Bone marrow (tissue), 2 donors: ENCODE measurements around the gene CHRNB1.
"Not testable (repeated sequence)": the region's sequence is repeated elsewhere in the genome, so short reads cannot be mapped to it uniquely, and the experiment has no call there.

Experiments used
- DNase-seq, 2 donors: peaks; one replicate each; lab custom pipeline; 2025; lab: John Stamatoyannopoulos, UW

Gene CHRNB1

GRCh38 chr17:7467498-7467897 lies 22.6 kb downstream of the CHRNB1 start:
- no peak for DNase-seq

DNA sequence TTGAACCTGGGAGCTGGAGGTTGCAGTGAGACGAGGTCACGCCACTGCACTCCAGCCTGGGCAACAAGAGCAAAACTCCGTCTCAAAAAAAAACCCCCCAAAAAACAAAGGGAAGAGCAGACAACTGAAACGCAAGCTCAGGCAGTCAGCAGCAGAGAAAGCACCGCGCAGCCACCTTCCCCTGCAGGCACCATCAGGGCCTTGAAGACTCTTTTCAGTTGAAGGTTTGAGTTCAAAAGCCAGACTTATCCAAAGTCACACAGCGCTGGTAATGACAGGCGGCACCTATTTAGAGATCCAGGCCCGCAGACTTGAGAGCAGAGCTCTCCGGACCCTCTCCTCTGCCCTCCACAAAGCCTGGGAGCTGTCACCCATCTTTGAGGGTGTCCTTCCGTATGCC lies 23.4 kb downstream of the CHRNB1 start:
- no peak for DNase-seq

DNA sequence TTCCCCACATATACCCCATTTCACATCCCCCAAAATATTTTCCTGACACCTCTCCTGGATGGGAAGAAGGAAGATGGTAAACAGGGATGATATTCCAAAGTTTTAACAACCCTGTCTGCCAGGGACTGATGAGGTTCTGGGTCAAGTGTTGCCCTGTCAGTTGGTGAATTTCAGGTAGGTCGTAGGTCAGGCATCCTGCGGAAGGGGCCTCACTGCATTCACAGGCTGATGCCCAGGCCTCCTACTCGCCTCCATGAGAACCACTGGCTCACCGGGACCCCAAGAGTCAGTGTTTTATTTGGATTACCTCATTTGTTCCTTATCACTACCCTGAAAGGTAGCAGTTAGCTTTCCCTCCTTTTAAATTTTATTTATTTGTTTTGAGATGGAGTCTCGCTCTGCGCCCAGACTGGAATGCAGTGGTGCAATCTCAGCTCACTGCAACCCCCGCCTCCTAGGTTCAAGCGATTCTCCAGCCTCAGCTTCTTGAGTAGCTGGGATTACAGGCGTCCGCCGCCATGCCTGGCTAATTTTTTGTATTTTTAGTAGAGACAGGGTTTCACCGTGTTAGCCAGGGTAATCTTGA lies 24.0 kb downstream of the CHRNB1 start:
- no peak for DNase-seq

GRCh38 chr17:7469843-7470242 lies 25.0 kb downstream of the CHRNB1 start:
- not testable (repeated sequence) for DNase-seq

GRCh38 chr17:7470457-7470973 lies 25.7 kb downstream of the CHRNB1 start:
- DNase-seq: not testable (repeated sequence)

DNA sequence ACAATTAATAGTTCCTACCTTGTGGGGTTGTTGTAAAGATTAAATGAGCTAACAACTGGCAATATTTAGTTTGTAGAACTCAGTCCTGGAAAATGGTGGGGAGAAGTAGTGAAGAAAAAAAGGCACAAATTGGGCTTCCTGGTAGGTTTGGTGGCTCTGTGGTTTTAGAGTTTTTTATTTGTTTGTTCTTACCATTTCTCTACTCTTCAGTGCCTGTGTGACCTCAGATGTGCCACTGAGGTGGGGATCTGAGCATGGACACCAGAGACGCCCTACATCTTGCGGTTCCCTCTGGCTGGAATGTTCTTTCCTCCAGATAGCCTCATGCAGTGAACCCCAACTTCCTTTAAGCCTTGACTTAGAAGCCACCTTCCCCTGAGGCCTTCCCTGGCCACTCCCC lies 26.9 kb downstream of the CHRNB1 start:
- no peak for DNase-seq

DNA sequence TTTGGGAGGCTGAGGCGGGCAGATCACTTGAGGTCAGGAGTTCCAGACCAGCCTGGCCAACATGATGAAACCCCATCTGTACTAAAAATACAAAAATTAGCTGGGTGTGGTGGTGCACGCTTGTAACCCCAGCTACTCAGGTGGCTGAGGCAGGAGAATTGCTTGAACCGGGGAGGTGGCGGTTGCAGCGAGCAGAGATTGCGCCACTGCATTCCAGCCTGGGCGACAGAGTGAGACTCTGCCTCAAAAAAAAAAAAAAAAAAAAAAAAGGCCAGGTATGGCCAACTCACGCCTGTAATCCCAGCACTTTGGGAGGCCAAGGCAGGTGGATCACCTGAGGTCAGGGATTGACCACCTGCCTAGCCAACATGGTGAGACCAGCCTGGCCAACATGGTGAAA lies 29.9 kb downstream of the CHRNB1 start:
- DNase-seq: not testable (repeated sequence)

DNA sequence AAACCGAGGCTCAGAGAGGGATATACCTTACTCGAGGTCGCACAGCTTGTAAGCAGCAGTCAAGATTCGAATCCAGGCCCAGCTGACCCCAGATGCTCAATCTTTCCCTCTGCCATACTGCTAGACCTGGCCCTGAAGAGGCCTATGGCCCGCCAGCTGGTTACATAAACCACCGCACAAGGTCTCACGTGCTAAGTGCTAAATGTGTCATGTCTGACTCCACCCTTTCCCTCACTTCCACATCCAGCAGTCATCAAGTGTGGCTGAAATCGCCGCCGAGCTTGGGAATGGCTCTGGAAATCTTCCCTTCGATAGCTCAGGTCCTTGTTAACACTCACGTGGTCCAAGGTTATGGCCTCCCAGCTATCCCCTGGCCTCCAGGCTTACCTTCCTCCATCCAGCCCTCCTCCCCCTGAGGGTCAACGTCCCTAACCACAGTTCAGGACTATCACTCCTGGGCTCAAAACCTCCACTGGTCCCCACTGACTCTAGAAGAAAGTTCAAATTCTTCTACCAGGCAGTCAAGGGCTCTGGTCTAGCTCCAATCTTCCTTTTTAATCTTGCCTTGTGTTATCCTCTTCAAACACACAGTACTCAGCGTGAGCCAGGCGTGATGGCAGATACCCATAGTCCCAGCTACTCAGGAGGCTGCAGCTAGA lies 31.0 kb downstream of the CHRNB1 start:
- DNase-seq: no peak

- DNase-seq: no peak
Measured at GRCh38 chr17:7476494-7476893, 31.6 kb downstream of the CHRNB1 start.

DNA sequence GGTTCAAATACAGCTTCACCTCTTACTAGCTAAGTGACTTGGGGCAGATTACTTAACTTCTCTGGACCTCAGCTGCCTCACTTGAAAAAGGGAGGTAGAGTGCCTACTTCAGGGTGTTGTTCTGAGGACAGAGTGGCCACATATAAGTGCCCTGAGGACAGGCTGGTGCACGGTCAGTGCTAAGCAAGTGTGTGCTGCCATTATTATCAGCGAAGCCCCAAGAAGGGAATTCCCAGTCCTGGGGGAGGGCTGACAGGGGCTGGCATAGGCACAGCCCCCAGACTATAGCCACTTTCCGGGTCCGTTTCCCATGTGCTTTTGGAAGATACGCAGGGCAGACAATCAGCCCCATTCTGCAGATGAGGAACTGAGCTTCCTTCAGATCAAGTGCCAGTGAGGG lies 32.1 kb downstream of the CHRNB1 start:
- DNase-seq: no peak

DNA sequence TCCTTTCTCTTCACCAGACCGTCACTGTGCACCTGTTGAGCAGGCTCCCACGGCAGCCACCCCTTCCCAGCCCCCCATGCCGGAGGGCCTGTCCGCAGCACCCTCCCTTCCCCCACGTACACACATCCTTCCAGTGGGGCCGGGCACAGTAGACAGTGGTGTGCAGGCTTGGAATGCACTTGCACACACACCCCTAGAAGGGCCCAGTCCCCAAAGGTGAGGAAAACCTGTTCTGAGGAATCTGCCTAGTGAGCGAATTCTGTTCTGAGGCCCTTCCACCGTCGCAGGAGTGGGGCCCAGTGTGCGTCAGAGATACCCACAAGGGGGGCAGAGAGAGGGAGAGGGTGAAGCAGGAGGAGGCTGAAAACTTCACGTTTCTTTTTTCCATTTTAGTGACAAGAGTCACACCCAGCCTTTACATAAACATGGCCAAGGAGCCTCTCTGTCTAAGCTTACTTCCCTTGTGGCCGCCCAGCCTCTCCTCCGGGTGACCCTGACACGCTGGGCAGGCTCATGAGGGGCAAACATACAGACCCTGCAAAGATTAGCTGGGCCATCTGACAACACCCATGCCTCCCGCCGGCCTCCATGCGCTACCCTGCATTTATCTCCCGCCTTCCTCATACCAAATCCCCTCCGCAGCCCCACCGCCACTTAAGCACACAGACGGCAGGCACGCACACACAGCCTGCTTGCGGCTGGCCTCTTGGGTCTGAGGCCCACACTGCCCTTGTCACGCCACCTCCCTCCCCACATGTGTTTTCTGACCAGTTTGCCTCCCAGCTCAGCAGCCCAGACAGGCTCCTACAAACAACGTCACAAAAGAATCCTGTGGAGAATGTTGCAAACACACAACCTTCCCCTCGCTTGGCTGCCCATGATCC lies 32.8 kb downstream of the CHRNB1 start:
- DNase-seq: no peak

DNA sequence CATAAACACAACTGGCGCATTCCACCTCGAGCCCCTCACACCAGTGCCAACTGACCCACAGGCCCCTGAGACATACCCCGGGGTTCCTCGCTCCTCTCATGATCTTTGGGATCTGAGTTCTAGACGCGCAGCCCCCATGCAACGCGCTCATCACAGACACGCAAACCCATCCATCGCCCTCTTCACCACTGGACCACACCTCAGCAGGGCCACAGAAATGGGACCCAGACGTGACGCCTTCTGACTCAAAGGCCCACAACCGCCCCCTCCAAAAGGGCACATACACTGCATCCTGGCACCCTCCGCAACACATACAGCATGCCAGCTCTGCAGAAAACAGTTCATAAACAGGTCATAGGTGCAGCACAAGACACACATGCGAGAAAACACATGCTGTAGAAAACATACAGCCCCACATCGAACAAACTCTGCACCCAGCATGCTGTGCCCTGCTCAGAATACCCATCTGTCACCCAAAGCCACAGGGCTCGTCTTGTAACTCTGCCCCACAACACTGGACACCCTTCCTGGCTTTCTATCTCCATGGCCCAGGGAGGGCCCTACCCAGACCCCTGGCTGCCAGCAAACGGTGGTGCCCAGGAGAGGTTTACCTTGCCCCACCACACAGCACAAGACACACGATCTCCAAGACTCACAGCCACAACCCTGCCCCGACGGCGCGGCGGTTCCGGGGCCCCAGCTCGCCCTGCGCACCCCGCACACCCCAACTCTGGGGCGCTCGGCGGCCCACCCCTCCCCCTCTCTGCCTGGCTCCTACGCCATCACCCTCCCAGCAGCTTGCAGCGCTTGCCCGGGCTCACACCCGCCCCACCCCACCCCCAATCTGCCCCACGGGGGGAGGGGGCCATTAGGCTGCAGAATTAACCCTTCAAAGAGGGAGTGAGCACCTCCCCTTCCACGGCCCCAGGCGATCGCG lies 33.7 kb downstream of the CHRNB1 start:
- no peak for DNase-seq

GRCh38 chr17:7479213-7480088 lies 34.6 kb downstream of the CHRNB1 start, which contains the start of gene ZBTB4:
ZBTB4 (minus strand) TSS chr17:7479631; CDS start chr17:7466801, 12,830 bp downstream.
- DNase-seq: peak in 1 of 2 donors; percentile 24

GRCh38 chr17:7480089-7480384 lies 35.2 kb downstream of the CHRNB1 start:
- no peak for DNase-seq

- DNase-seq: not testable (repeated sequence)
Measured at GRCh38 chr17:7481275-7481674, 36.4 kb downstream of the CHRNB1 start, which contains the start of gene SLC35G6. SLC35G6 (plus strand) TSS chr17:7481446; CDS start chr17:7481517, 71 bp downstream.

DNA sequence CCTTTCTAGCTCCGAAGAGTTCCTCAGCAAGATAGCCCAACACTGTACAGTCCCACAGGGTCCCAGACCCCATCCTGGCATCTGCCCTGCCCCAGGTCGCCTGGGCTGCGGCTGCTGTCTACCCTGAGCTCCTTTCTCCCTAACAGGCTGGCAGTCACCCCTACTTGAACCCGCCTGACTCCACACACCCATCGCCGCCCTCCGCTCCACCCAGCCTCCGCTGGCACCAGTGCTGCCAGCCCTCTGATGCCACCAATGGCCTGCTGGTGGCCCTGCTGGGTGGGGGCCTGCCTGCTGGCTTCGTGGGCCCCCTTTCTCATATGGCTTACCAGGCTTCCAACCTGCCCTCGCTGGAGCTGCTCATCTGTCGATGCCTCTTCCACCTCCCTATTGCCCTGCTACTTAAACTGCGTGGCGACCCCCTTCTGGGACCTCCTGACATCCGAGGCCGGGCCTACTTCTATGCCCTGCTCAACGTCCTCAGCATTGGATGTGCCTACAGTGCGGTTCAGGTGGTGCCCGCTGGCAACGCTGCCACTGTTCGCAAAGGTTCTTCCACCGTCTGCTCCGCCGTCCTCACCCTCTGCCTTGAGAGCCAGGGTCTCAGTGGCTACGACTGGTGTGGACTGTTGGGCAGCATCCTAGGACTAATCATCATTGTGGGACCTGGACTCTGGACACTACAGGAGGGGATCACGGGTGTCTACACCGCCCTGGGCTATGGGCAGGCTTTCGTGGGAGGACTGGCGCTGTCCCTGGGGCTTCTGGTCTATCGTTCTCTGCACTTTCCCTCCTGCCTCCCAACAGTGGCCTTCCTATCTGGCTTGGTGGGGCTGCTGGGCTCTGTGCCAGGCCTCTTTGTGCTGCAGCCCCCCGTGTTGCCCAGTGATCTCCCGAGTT lies 37.2 kb downstream of the CHRNB1 start:
- DNase-seq: not testable (repeated sequence)

GRCh38 chr17:7482742-7483088 lies 37.9 kb downstream of the CHRNB1 start:
- DNase-seq: not testable (repeated sequence)

DNA sequence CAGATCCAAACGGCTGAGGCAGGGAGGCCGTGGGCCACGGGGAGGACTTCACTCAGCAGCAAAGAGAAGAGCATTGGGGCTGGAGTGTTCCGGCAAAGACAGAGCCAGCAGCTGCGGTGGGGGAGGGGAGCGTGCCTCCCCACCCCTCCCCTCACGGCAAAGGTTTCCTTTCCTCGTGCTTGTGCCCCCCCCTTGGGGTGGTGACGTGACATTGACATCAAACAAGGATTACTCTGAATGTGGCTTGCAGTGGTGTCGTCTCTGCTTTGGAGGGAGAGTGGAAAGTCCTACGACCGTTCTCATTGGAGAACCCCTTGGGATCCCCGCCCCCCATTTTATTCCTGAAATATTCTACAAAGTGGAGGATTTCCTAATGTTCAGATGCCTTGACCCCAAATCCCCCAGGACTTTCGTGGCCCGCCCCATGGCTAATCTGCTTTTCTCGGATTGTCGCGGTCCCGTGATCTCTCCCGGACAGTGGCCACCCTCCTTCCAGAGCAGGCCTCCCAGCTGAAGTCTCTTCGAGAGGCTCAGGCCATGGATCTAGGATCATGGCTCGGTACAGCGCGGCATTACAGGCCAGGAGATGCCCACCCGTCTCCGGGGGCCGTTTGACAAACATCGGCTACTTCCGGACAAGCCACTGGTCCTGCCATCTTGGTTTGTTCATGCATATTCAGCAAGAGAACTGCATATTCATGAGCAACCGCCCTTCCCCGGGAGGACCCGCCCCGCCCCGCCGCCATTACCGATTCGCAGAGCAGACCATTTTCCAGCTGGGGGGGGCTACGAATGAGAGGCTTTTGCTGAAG lies 38.6 kb downstream of the CHRNB1 start:
- peak; percentile 75 to 94 for DNase-seq
